Ascending aorta (tissue), 2 donors: ENCODE results near the gene TECPR2. TPM values are rescaled to one million over a fixed set of nuclear protein-coding genes. Genes with fewer than 3 reads are reported as not detected.

Source experiments
- DNase-seq, 2 donors: peaks; one replicate each; pipeline ENCODE4 v3.0.0-alpha.2; 2019; ENCODE audit warnings: low spot score in 2 of 2
- H3K27ac ChIP-seq, 2 donors: fragments of 200-600 bp; sonication (generic); one replicate each; pipeline ENCODE4 v1.5.1; 2016 to 2017; ENCODE audit warnings: mild to moderate bottlenecking in 1 of 2
- H3K27me3 ChIP-seq: fragments of 200-600 bp; sonication (generic); one replicate; pipeline ENCODE4 v1.5.1; 2017
- H3K36me3 ChIP-seq, 2 donors: fragments of 200-600 bp; sonication (generic); one replicate each; pipeline ENCODE4 v1.5.1; 2016
- H3K4me1 ChIP-seq, 2 donors: fragments of 200-600 bp; sonication (generic); one replicate each; pipeline ENCODE4 v1.5.1; 2016 to 2017; ENCODE audit warnings: mild to moderate bottlenecking in 1 of 2
- H3K4me3 ChIP-seq, 2 donors: fragments of 200-600 bp; sonication (generic); one replicate each; pipeline ENCODE4 v1.5.1; 2016 to 2017; ENCODE audit warnings: mild to moderate bottlenecking in 1 of 2
- H3K9me3 ChIP-seq, 2 donors: fragments of 200-600 bp; sonication (generic); one replicate each; pipeline ENCODE4 v1.5.1; 2016
- CTCF ChIP-seq, 3 experiments: fragments of 200-600 bp in 2 of 3; fragments of 450-650 bp in 1 of 3; sonication (generic) in 2 of 3; IDR thresholded peaks; one replicate each; pipeline ENCODE4 v1.5.1; 2016 to 2019; ENCODE audit warnings: antibody characterized with exemption in 3 of 3, mild to moderate bottlenecking in 1 of 3, moderate library complexity in 1 of 3
- intact Hi-C: fragments of 100-400 bp; cut with DNase I; formaldehyde crosslinking; loops from one replicate; pipeline ENCODE4 v1.15.1; 2023
- total RNA-seq: library from RNA; depleted of rRNA; stranded (reverse); fragments of >200 nt; gene quantifications from one replicate; pipeline ENCODE4 v1.1.0, GENCODE V29; 2016

The TECPR2 gene
- total RNA-seq, 1 donor from 2014 or later, result 27.0 TPM

- TF ChIP-seq CTCF (IDR thresholded peaks at IDR 0.05), result no peak
- no peak for DNase-seq
- Histone ChIP-seq H3K4me3 (no peak overlapping the region), H3K27me3 (no peaks in the 10 kb centered on the region), H3K27ac (no peak overlapping the region), H3K4me1 (no peaks in the 10 kb centered on the region), H3K36me3 (peaks cover 41 to 58% of the 10 kb centered on the region in 2 donors), H3K9me3 (no peaks in the 10 kb centered on the region)
- intact Hi-C loops, result no loop called here
Measured at GRCh38 chr14:102440392-102440791, 77.7 kb downstream of the TECPR2 start.

DNA sequence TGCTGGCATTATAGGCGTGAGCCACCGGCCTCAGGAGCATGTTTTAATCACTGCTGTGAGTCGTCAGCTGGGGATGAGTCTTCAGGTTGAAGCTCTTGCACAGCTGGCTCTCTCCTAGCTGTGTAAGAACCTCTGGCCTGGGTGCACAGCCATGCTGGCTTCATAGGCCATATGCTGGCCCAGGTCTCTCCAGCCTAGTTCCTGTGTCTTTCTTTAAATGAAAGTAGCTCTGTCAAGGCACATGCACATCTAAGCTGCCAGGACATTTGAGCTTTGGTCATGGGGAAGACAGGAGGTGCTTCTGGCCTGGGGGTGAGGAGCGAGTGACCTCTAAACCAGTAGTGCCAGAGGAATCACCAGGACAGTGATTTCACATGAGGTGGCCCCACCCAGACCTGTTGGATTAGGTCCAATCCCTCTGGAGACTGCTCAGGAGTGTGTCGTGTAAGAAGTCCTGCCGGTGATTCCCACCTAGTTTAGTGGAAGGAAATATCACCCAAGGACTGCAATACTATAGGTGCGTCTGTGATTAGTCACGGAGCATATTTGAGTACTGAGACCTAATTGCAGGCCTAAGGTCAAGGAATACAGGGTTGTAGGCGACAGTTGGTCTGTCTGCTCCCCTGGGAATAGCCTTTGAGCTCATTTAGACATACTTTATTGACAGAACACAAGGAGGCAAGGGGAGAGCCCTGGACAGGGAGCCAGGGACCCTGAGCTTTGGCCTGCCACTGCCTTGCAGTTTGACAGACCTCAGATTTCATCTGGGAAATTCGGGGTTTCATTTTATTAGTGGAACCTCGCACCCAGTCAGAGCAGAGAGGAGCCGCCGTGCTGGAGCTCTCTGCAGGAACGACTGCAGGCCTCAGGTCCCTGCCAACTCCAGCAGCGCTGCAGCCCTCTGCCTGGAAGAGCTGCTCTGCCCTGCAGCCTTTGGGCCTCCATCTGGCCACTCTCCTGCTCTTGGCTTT, 79.8 kb downstream of the TECPR2 start:
- intact Hi-C loops, result no loop called here
- Histone ChIP-seq H3K27ac (no peak overlapping the region), H3K4me3 (no peak overlapping the region), H3K36me3 (peaks cover 57 to 80% of the 10 kb centered on the region in 2 donors), H3K9me3 (no peaks in the 10 kb centered on the region), H3K4me1 (no peaks in the 10 kb centered on the region), H3K27me3 (no peaks in the 10 kb centered on the region)
- TF ChIP-seq CTCF (IDR thresholded peaks at IDR 0.05), result no peak
- no peak for DNase-seq

DNA sequence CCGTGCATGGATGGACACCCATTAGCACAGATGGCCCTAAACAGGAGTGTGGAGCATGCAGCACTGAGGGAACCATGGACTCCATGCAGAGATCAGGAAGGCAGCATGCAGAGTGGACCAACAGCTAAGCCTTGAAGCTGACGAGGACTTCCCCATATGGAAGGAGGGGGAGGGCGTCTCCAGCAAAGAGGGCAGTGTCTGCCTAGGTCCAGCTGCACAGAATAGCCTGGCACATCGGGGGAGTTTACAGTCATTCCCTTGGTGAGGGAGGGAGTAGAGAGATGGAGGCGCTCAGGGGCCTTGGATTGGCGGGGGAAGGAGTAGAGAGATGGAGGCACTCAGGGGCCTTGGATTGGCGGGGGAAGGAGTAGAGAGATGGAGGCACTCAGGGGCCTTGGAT, 82.3 kb downstream of the TECPR2 start:
- no peaks in the 10 kb centered on the region for H3K9me3 ChIP-seq
- intact Hi-C loops, result no loop called here
- no peak for DNase-seq
- H3K27me3 ChIP-seq, result no peaks in the 10 kb centered on the region
- H3K4me1 ChIP-seq, result no peaks in the 10 kb centered on the region
- no peak overlapping the region for H3K4me3 ChIP-seq
- H3K27ac ChIP-seq, result no peak overlapping the region
- peaks cover 71 to 91% of the 10 kb centered on the region in 2 donors for H3K36me3 ChIP-seq
- no peak for TF ChIP-seq CTCF (IDR thresholded peaks at IDR 0.05)

GRCh38 chr14:102445641-102446040, 82.9 kb downstream of the TECPR2 start:
- no peak overlapping the region for H3K4me3 ChIP-seq
- intact Hi-C loops, result no loop called here

More at GRCh38 chr14:102445641-102446040, 82.9 kb downstream of the TECPR2 start:
- no peak for DNase-seq
- Histone ChIP-seq H3K27me3 (no peaks in the 10 kb centered on the region), H3K4me1 (no peaks in the 10 kb centered on the region), H3K9me3 (no peaks in the 10 kb centered on the region), H3K36me3 (peaks cover 73 to 91% of the 10 kb centered on the region in 2 donors), H3K27ac (no peak overlapping the region)
- no peak for TF ChIP-seq CTCF (IDR thresholded peaks at IDR 0.05)
